Germinal center (tissue), 1 donor: ENCODE results near the gene SFR1.
A peak's percentile ranks its signal among the peaks of the same experiment; 100 is the strongest.

ENCODE experiments used
- DNase-seq: peaks from one replicate; pipeline ENCODE4 v3.0.0; 2012; ENCODE audit warnings: mixed read lengths, low spot score

Gene SFR1

GRCh38 chr10:104104926-104105325, 17.0 kb upstream of the SFR1 start:
- DNase-seq = no peak

- no peak for DNase-seq
Measured at GRCh38 chr10:104109908-104110662, 11.9 kb upstream of the SFR1 start.

- DNase-seq = no peak
Measured at GRCh38 chr10:104113376-104113956, 8.5 kb upstream of the SFR1 start.

GRCh38 chr10:104117839-104118323, 4.1 kb upstream of the SFR1 start:
- DNase-seq = no peak

- DNase-seq = no peak
Measured at GRCh38 chr10:104119996-104120395, 2.0 kb upstream of the SFR1 start.

- DNase-seq = no peak
Measured at GRCh38 chr10:104120512-104120902, 1.5 kb upstream of the SFR1 start.

- DNase-seq = peak; percentile 43
Measured at GRCh38 chr10:104120903-104121484, 977 bp upstream of the SFR1 start.

- DNase-seq = peak; percentile 16
Measured at GRCh38 chr10:104122225-104123107, 495 bp downstream of the SFR1 start.

- peak; percentile 6 for DNase-seq
Measured at GRCh38 chr10:104123397-104123796, 1.4 kb downstream of the SFR1 start.

- DNase-seq = peak; percentile 50
Measured at GRCh38 chr10:104127411-104127810, 5.4 kb downstream of the SFR1 start.

- DNase-seq = no peak
Measured at GRCh38 chr10:104128214-104128613, 6.2 kb downstream of the SFR1 start.

- no peak for DNase-seq
Measured at GRCh38 chr10:104130041-104130440, 8.1 kb downstream of the SFR1 start.

- no peak for DNase-seq
Measured at GRCh38 chr10:104138131-104138530, 16.2 kb downstream of the SFR1 start.

- DNase-seq = no peak
Measured at GRCh38 chr10:104139221-104139620, 17.2 kb downstream of the SFR1 start.

- no peak for DNase-seq
Measured at GRCh38 chr10:104142081-104142480, 20.1 kb downstream of the SFR1 start.

GRCh38 chr10:104143829-104144228, 21.9 kb downstream of the SFR1 start:
- DNase-seq = no peak

GRCh38 chr10:104144931-104145330, 23.0 kb downstream of the SFR1 start:
- no peak for DNase-seq

- no peak for DNase-seq
Measured at GRCh38 chr10:104146882-104147281, 24.9 kb downstream of the SFR1 start.

GRCh38 chr10:104150139-104150538, 28.2 kb downstream of the SFR1 start:
- no peak for DNase-seq

GRCh38 chr10:104151737-104152136, 29.8 kb downstream of the SFR1 start:
- DNase-seq = no peak

- no peak for DNase-seq
Measured at GRCh38 chr10:104155591-104155990, 33.6 kb downstream of the SFR1 start.

- no peak for DNase-seq
Measured at GRCh38 chr10:104170610-104171254, 48.8 kb downstream of the SFR1 start.
